Stomach smooth muscle (tissue), 2 donors: Measurements from ENCODE around the gene TOMM40.

ENCODE experiments used
- H3K27ac ChIP-seq: one replicate; pipeline ENCODE4 v1.7.0; 2013; ENCODE audit warnings: mild to moderate bottlenecking, low read length, inconsistent platforms
- H3K27me3 ChIP-seq, 2 donors: one replicate each; pipeline ENCODE4 v1.7.0; 2013; ENCODE audit warnings: low read length in 2 of 2; ENCODE audit not compliant: insufficient read depth in 2 of 2, control insufficient read depth in 1 of 2
- H3K36me3 ChIP-seq, 2 donors: one replicate each; pipeline ENCODE4 v1.7.0; 2013; ENCODE audit warnings: low read length in 2 of 2; ENCODE audit not compliant: control insufficient read depth in 2 of 2, insufficient read depth in 2 of 2
- H3K4me1 ChIP-seq: one replicate; pipeline ENCODE4 v1.7.0; 2013; ENCODE audit warnings: low read length; ENCODE audit not compliant: control insufficient read depth, insufficient read depth
- H3K4me3 ChIP-seq, 2 donors: one replicate each; pipeline ENCODE4 v1.7.0; 2013; ENCODE audit warnings: low read length in 2 of 2
- H3K9ac ChIP-seq, 2 donors: one replicate each; pipeline ENCODE4 v1.7.0; 2013; ENCODE audit warnings: low read length in 2 of 2, mild to moderate bottlenecking in 1 of 2
- H3K9me3 ChIP-seq, 2 donors: one replicate each; pipeline ENCODE4 v1.7.0; 2013; ENCODE audit warnings: low read length in 2 of 2; ENCODE audit not compliant: control insufficient read depth in 2 of 2
- donor health status: healthy.
- donor health status: Pancreatic carcinoma.

The TOMM40 gene

GRCh38 chr19:44900328-44901244 is 9.5 kb downstream of the TOMM40 start:
- H3K4me1 ChIP-seq, result no peaks in the 10 kb centered on the region
- H3K36me3 ChIP-seq, result peaks cover 33 to 41% of the 10 kb centered on the region in 2 donors
- H3K9me3 ChIP-seq, result no peaks in the 10 kb centered on the region
- H3K4me3 ChIP-seq, result no peak overlapping the region
- H3K27me3 ChIP-seq, result peaks cover 3 to 10% of the 10 kb centered on the region in 2 donors
- H3K27ac ChIP-seq, result no peak overlapping the region
- no peak overlapping the region for H3K9ac ChIP-seq

GRCh38 chr19:44903216-44903601 is 12.2 kb downstream of the TOMM40 start:
- H3K27ac ChIP-seq, result no peak overlapping the region
- H3K27me3 ChIP-seq, result peaks cover 22% of the 10 kb centered on the region in 2 donors
- H3K9ac ChIP-seq, result no peak overlapping the region
- no peaks in the 10 kb centered on the region for H3K9me3 ChIP-seq
- peaks cover 3% of the 10 kb centered on the region for H3K4me1 ChIP-seq
- no peak overlapping the region for H3K4me3 ChIP-seq
- H3K36me3 ChIP-seq, result peaks cover 11 to 20% of the 10 kb centered on the region in 2 donors

GRCh38 chr19:44903602-44904425 is 12.8 kb downstream of the TOMM40 start:
- Histone ChIP-seq H3K9ac (no peak overlapping the region), H3K36me3 (peaks cover 11 to 19% of the 10 kb centered on the region in 2 donors), H3K4me3 (peak overlapping the region in 1 of 2 donors; percentile 8), H3K27me3 (peaks cover 22% of the 10 kb centered on the region in 2 donors), H3K9me3 (no peaks in the 10 kb centered on the region), H3K4me1 (peaks cover 3% of the 10 kb centered on the region), H3K27ac (no peak overlapping the region)

GRCh38 chr19:44904426-44904994 is 13.5 kb downstream of the TOMM40 start:
- Histone ChIP-seq H3K27me3 (peaks cover 22% of the 10 kb centered on the region in 2 donors), H3K4me3 (no peak overlapping the region), H3K27ac (no peak overlapping the region), H3K9ac (no peak overlapping the region), H3K9me3 (no peaks in the 10 kb centered on the region), H3K36me3 (peaks cover 11 to 19% of the 10 kb centered on the region in 2 donors), H3K4me1 (peaks cover 3% of the 10 kb centered on the region)

- Histone ChIP-seq H3K27ac (no peak within 1 kb of the TSS), H3K4me3 (peak within 1 kb of the TSS in 1 of 2 donors; percentile 22), H3K9me3 (no peaks in the 10 kb centered on the region), H3K4me1 (peaks cover 3% of the 10 kb centered on the region), H3K36me3 (peaks cover 3 to 10% of the 10 kb centered on the region in 2 donors), H3K27me3 (peaks cover 22% of the 10 kb centered on the region in 2 donors), H3K9ac (peak within 1 kb of the TSS in 1 of 2 donors; percentile 21)
Observed at GRCh38 chr19:44905437-44906160, 14.5 kb downstream of the TOMM40 start, which contains the start of gene APOE. Gene APOE, plus strand, starts transcription at chr19:44905796. Its CDS starts 829 bp downstream, at chr19:44906625.

GRCh38 chr19:44907613-44908012 is 16.6 kb downstream of the TOMM40 start:
- Histone ChIP-seq H3K9me3 (no peaks in the 10 kb centered on the region), H3K4me1 (peaks cover 6% of the 10 kb centered on the region), H3K4me3 (no peak overlapping the region), H3K36me3 (peaks cover 0 to 2% of the 10 kb centered on the region in 2 donors), H3K27ac (no peak overlapping the region), H3K9ac (no peak overlapping the region), H3K27me3 (peaks cover 22 to 25% of the 10 kb centered on the region in 2 donors)

GRCh38 chr19:44908074-44908835 is 17.2 kb downstream of the TOMM40 start:
- Histone ChIP-seq H3K9ac (no peak overlapping the region), H3K36me3 (no peaks in the 10 kb centered on the region), H3K9me3 (no peaks in the 10 kb centered on the region), H3K27me3 (peaks cover 22 to 25% of the 10 kb centered on the region in 2 donors), H3K27ac (no peak overlapping the region), H3K4me1 (peaks cover 6% of the 10 kb centered on the region), H3K4me3 (no peak overlapping the region)

- no peak overlapping the region for H3K27ac ChIP-seq
- peaks cover 22 to 25% of the 10 kb centered on the region in 2 donors for H3K27me3 ChIP-seq
- H3K9me3 ChIP-seq, result no peaks in the 10 kb centered on the region
- peaks cover 6% of the 10 kb centered on the region for H3K4me1 ChIP-seq
- H3K9ac ChIP-seq, result no peak overlapping the region
- H3K36me3 ChIP-seq, result no peaks in the 10 kb centered on the region
- no peak overlapping the region for H3K4me3 ChIP-seq
Observed at GRCh38 chr19:44908836-44909261, 17.8 kb downstream of the TOMM40 start.

GRCh38 chr19:44909775-44910174 is 18.7 kb downstream of the TOMM40 start:
- Histone ChIP-seq H3K27ac (no peak overlapping the region), H3K9me3 (no peaks in the 10 kb centered on the region), H3K9ac (no peak overlapping the region), H3K27me3 (peaks cover 21 to 22% of the 10 kb centered on the region in 2 donors), H3K4me1 (peaks cover 6% of the 10 kb centered on the region), H3K36me3 (no peaks in the 10 kb centered on the region), H3K4me3 (no peak overlapping the region)
